Breast epithelium (tissue), 4 donors: Measurements from ENCODE around the gene HMCN1. TPM values are rescaled to one million over a fixed set of nuclear protein-coding genes. Genes with fewer than 3 reads are reported as not detected.

Experiments used
- DNase-seq, 2 donors: peaks; one replicate each; pipeline ENCODE4 v3.0.0-alpha.2; 2019; ENCODE audit warnings: low spot score in 2 of 2
- H3K27ac ChIP-seq, 2 donors: fragments of 200-600 bp; sonication (generic) in 1 of 2; one replicate each; pipeline ENCODE4 v1.5.1; 2016 to 2019; ENCODE audit warnings: mild to moderate bottlenecking in 1 of 2
- H3K27me3 ChIP-seq, 2 donors: fragments of 200-600 bp; sonication (generic) in 1 of 2; one replicate each; pipeline versions ENCODE4 v1.5.1 to v1.6.0; 2017 to 2019; ENCODE audit warnings: control low read depth in 1 of 2, mild to moderate bottlenecking in 1 of 2
- H3K36me3 ChIP-seq: fragments of 200-600 bp; one replicate; pipeline ENCODE4 v1.5.1; 2019
- H3K4me1 ChIP-seq, 2 donors: fragments of 200-600 bp; sonication (generic); one replicate each; pipeline ENCODE4 v1.5.1; 2016 to 2019; ENCODE audit warnings: control low read depth in 1 of 2
- H3K4me3 ChIP-seq, 3 donors: fragments of 200-600 bp; sonication (generic); 1 replicate in 2 of 3; 2 replicates in 1 of 3; pipeline ENCODE4 v1.5.1; 2016 to 2019; ENCODE audit warnings: mild to moderate bottlenecking in 3 of 3, moderate library complexity in 2 of 3
- H3K9me3 ChIP-seq, 2 donors: fragments of 200-600 bp; sonication (generic) in 1 of 2; one replicate each; pipeline ENCODE4 v1.5.1; 2016 to 2019; ENCODE audit warnings: control low read depth in 1 of 2
- CTCF ChIP-seq, 3 donors: fragments of 450-650 bp; IDR thresholded peaks; one replicate each; pipeline ENCODE4 v1.5.1; 2016 to 2017; ENCODE audit warnings: antibody characterized with exemption in 3 of 3, mild to moderate bottlenecking in 3 of 3, moderate library complexity in 3 of 3
- POLR2A ChIP-seq: fragments of 450-650 bp; IDR thresholded peaks from one replicate; pipeline ENCODE4 v1.6.1; 2016; ENCODE audit warnings: antibody characterized with exemption, mild to moderate bottlenecking, moderate library complexity
- POLR2AphosphoS5 ChIP-seq, 3 donors: sonication (generic); formaldehyde crosslinking; IDR thresholded peaks; one replicate each; pipeline ENCODE4 v1.6.1; 2017; ENCODE audit warnings: antibody characterized with exemption in 3 of 3
- intact Hi-C: fragments of 100-400 bp; cut with DNase I; formaldehyde crosslinking; loops from one replicate; pipeline ENCODE4 v1.15.1; 2023; ENCODE audit warnings: low total_unique reads
- total RNA-seq, 3 donors: library from RNA; depleted of rRNA; stranded (reverse); fragments of >200 nt; gene quantifications; one replicate each; pipeline ENCODE4 v1.1.0, GENCODE V29; 2016

HMCN1 gene
- total RNA-seq, 3 donors from 2014 or later: 7.8 to 18.4 (median 11.9) TPM

GRCh38 chr1:185965870-185966269 is 231.7 kb downstream of the HMCN1 start:
- H3K4me3 ChIP-seq: no peak overlapping the region
- no peaks in the 10 kb centered on the region for H3K27me3 ChIP-seq
- no peaks in the 10 kb centered on the region for H3K4me1 ChIP-seq
- intact Hi-C loops: no loop called here
- TF ChIP-seq CTCF (IDR thresholded peaks at IDR 0.05): no peak
- no peaks in the 10 kb centered on the region for H3K9me3 ChIP-seq
- no peak for DNase-seq
- H3K27ac ChIP-seq: peak overlapping the region; percentile 48 to 62
- H3K36me3 ChIP-seq: no peaks in the 10 kb centered on the region

GRCh38 chr1:185966471-185966870 is 232.3 kb downstream of the HMCN1 start:
- H3K27me3 ChIP-seq: no peaks in the 10 kb centered on the region
- H3K4me3 ChIP-seq: no peak overlapping the region
- no peaks in the 10 kb centered on the region for H3K9me3 ChIP-seq
- peak overlapping the region; percentile 48 to 62 for H3K27ac ChIP-seq
- no peaks in the 10 kb centered on the region for H3K4me1 ChIP-seq
- no peak for DNase-seq
- TF ChIP-seq CTCF (IDR thresholded peaks at IDR 0.05): no peak
- no peak for TF ChIP-seq POLR2A
- no peak for TF ChIP-seq POLR2AphosphoS5 (IDR thresholded peaks at IDR 0.05)
- H3K36me3 ChIP-seq: no peaks in the 10 kb centered on the region
- intact Hi-C loops: no loop called here

GRCh38 chr1:185969028-185969427 is 234.8 kb downstream of the HMCN1 start:
- intact Hi-C loops: no loop called here
- H3K4me3 ChIP-seq: no peak overlapping the region

GRCh38 chr1:185969524-185969991 is 235.4 kb downstream of the HMCN1 start:
- H3K4me1 ChIP-seq: no peaks in the 10 kb centered on the region
- intact Hi-C loops: no loop called here
- H3K27ac ChIP-seq: peak overlapping the region; percentile 54 to 57

More at GRCh38 chr1:185969028-185969427, 234.8 kb downstream of the HMCN1 start:
- no peaks in the 10 kb centered on the region for H3K36me3 ChIP-seq
- DNase-seq: no peak
- no peaks in the 10 kb centered on the region for H3K4me1 ChIP-seq
- peak overlapping the region; percentile 54 to 57 for H3K27ac ChIP-seq
- H3K27me3 ChIP-seq: no peaks in the 10 kb centered on the region
- H3K9me3 ChIP-seq: no peaks in the 10 kb centered on the region
- TF ChIP-seq POLR2AphosphoS5 (IDR thresholded peaks at IDR 0.05): no peak
- TF ChIP-seq CTCF (IDR thresholded peaks at IDR 0.05): no peak
- no peak for TF ChIP-seq POLR2A

GRCh38 chr1:185971688-185972087 is 237.5 kb downstream of the HMCN1 start:
- intact Hi-C loops: no loop called here
- no peak for DNase-seq
- H3K27ac ChIP-seq: no peak overlapping the region
- TF ChIP-seq POLR2AphosphoS5 (IDR thresholded peaks at IDR 0.05): no peak
- TF ChIP-seq CTCF (IDR thresholded peaks at IDR 0.05): no peak
- no peak for TF ChIP-seq POLR2A
- H3K36me3 ChIP-seq: no peaks in the 10 kb centered on the region
- H3K4me1 ChIP-seq: no peaks in the 10 kb centered on the region
- H3K27me3 ChIP-seq: no peaks in the 10 kb centered on the region
- no peak overlapping the region for H3K4me3 ChIP-seq
- H3K9me3 ChIP-seq: no peaks in the 10 kb centered on the region

More at GRCh38 chr1:185969524-185969991, 235.4 kb downstream of the HMCN1 start:
- Histone ChIP-seq H3K9me3 (no peaks in the 10 kb centered on the region), H3K27me3 (no peaks in the 10 kb centered on the region), H3K4me3 (no peak overlapping the region), H3K36me3 (no peaks in the 10 kb centered on the region)
- TF ChIP-seq POLR2AphosphoS5 (IDR thresholded peaks at IDR 0.05): no peak
- no peak for TF ChIP-seq POLR2A
- TF ChIP-seq CTCF (IDR thresholded peaks at IDR 0.05): no peak
- DNase-seq: no peak
